WERI-Rb-1 (cell line): Measurements from ENCODE around the gene COX6A1.

Source experiments
- DNase-seq: peaks from one replicate; pipeline ENCODE4 v3.0.0-alpha.2; 2020
- H3K27ac ChIP-seq: fragments of 250-450 bp; sonication (Bioruptor Pico); 2 replicates; pipeline ENCODE4 v1.5.1; 2020; ENCODE audit warnings: mild to moderate bottlenecking, moderate library complexity
- H3K27me3 ChIP-seq: fragments of 250-450 bp; sonication (Bioruptor Pico); 2 replicates; pipeline ENCODE4 v1.5.1; 2021; ENCODE audit warnings: mild to moderate bottlenecking, low read depth, moderate library complexity; ENCODE audit not compliant: insufficient read depth, severe bottlenecking
- H3K36me3 ChIP-seq: fragments of 250-450 bp; sonication (Bioruptor Pico); 2 replicates; pipeline ENCODE4 v1.5.1; 2020; ENCODE audit warnings: mild to moderate bottlenecking, moderate library complexity
- H3K4me3 ChIP-seq: 2 replicates; pipeline ENCODE4 v1.5.1; 2011; ENCODE audit warnings: low read depth, mild to moderate bottlenecking, control low read depth, low read length
- H3K9me3 ChIP-seq: fragments of 250-450 bp; sonication (Bioruptor Pico); 2 replicates; pipeline ENCODE4 v1.5.1; 2021; ENCODE audit warnings: mild to moderate bottlenecking, moderate library complexity; ENCODE audit not compliant: severe bottlenecking
- TF ChIP-seq, protein P1 (sequence below): IDR thresholded peaks from 2 replicates; pipeline ENCODE4 v1.5.1; 2011; ENCODE audit warnings: low read depth, mild to moderate bottlenecking, control low read depth, inconsistent platforms, low read length

The COX6A1 gene

DNA sequence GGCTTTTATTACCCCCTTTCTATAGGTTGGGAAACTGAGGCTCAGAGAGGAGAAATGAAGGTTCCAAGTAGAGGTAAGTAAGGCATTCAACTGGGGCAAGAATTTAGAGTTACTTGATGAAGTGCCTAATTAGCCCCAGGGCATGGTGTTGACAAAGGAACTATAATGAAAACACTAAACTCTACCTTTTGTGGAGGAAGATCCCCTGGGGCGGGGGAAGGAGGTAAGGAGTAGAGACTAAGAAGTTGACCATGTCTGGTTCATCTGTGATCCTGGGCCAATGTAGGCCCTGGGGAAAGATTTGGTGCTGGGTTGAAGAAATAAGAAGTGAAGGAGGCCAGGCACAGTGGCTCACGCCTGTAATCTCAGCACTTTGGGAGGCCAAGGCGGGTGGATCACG lies 16.2 kb upstream of the COX6A1 start:
- TF ChIP-seq, protein P1, sequence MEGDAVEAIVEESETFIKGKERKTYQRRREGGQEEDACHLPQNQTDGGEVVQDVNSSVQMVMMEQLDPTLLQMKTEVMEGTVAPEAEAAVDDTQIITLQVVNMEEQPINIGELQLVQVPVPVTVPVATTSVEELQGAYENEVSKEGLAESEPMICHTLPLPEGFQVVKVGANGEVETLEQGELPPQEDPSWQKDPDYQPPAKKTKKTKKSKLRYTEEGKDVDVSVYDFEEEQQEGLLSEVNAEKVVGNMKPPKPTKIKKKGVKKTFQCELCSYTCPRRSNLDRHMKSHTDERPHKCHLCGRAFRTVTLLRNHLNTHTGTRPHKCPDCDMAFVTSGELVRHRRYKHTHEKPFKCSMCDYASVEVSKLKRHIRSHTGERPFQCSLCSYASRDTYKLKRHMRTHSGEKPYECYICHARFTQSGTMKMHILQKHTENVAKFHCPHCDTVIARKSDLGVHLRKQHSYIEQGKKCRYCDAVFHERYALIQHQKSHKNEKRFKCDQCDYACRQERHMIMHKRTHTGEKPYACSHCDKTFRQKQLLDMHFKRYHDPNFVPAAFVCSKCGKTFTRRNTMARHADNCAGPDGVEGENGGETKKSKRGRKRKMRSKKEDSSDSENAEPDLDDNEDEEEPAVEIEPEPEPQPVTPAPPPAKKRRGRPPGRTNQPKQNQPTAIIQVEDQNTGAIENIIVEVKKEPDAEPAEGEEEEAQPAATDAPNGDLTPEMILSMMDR = no peak

DNA sequence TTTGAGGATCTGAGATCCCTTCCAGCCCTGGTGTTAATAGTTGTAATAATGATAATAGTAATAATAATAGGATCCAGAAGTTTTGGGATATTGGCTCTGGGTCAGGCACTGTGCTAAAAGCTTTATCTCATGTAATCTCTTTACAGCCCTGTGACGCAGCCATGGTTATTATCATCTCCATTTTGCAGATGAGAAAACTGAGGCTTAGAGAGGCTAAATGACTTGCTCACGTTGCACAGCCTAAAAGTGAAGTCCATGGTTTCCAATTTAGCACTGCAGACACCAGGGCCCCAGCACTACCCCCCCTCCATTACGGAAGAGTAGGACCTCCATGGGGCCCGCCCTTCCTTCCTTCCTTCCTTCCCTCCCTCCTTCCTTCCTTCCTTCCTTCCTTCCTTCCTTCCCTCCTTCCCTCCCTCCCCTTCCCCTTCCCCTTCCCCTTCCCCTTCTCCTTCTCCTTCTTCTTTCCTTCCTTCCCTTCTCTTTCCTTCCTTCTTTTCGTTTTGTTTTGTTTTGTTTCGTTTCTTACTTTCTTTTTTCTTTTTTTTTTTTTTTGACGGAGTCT lies 14.9 kb upstream of the COX6A1 start:
- TF ChIP-seq, protein P1 = no peak
- H3K27ac ChIP-seq = no peak overlapping the region
- H3K9me3 ChIP-seq = no peaks in the 10 kb centered on the region

More for the DNA sequence above, 16.2 kb upstream of the COX6A1 start:
- H3K27me3 ChIP-seq = no peaks in the 10 kb centered on the region
- no peak overlapping the region for H3K27ac ChIP-seq
- no peaks in the 10 kb centered on the region for H3K36me3 ChIP-seq
- H3K9me3 ChIP-seq = no peaks in the 10 kb centered on the region
- no peak for DNase-seq
- H3K4me3 ChIP-seq = no peak overlapping the region

DNA sequence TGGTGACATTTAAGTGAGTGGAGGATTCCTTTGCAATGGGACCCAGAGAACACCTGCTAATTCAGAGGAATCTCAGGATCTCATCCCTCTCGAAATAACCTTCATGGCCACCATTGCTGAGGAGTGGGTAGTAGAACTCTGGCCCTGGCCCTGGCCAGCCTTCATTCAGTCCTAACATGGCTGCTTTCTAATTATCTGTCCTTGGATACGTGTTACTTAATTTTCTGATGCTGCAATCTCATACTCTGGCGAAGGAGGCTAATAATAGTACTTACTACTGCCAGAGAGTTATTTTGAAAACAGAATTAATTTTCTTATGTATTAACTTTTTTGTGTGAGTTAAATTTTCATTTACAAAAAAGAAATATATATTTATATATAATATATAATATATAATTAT lies 12.1 kb upstream of the COX6A1 start:
- no peak for DNase-seq
- Histone ChIP-seq H3K27me3 (no peaks in the 10 kb centered on the region), H3K36me3 (no peaks in the 10 kb centered on the region), H3K4me3 (no peak overlapping the region), H3K9me3 (no peaks in the 10 kb centered on the region), H3K27ac (no peak overlapping the region)
- TF ChIP-seq, protein P1 = no peak

More for the DNA sequence above, 14.9 kb upstream of the COX6A1 start:
- H3K27me3 ChIP-seq = no peaks in the 10 kb centered on the region
- no peaks in the 10 kb centered on the region for H3K36me3 ChIP-seq
- no peak for DNase-seq
- no peak overlapping the region for H3K4me3 ChIP-seq

DNA sequence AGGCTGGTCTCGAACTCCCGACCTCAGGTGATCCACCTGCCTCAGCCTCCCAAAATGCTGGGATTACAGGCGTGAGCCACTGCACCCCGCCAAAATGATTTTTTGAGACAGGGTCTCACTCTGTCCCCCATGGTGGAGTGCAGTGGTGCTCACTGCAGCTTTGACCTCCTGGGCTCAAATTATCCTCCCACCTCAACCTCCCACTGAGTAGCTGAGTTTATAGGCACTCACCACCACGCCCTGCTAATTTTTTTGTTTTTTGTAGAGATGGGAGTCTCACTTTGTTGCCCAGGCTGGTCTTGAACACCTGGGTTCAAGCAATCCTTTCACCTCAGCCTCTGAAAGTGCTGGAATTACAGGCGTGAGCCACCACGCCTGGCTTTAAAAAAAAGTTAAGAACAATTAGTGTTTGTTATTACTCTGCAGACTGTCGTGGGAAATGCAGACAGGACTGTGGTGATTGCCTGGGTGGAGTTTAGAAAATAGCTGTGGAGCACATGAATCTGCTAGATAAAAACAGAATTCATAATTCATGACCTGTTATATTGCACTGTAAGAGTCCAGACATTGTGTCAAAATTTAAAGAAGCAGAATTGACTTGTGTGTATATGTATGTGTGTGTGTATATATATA lies 9.2 kb upstream of the COX6A1 start:
- Histone ChIP-seq H3K36me3 (no peaks in the 10 kb centered on the region), H3K9me3 (no peaks in the 10 kb centered on the region), H3K4me3 (no peak overlapping the region), H3K27me3 (no peaks in the 10 kb centered on the region), H3K27ac (no peak overlapping the region; the same call in 1 of the 2 replicates)
- TF ChIP-seq, protein P1 = no peak
- no peak for DNase-seq

DNA sequence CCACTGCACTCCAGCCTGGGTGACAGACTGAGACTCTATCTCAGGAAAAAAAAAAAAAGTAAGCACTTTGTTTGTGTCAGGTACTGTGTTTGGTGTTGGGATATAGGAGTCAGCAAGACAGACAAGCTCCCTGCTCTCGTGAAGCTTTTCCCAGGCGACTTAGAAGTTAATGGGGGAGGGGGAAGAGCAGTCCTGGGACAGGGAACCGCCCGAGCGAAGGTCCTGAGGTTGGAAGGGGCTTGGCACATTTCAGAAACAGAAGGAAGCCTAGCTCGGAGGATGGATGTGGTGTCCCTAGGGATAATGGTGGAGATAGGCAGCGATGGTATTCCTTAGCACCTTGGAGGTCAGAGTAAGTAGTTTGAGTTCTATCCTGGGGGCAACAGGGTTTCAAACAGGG lies 8.5 kb upstream of the COX6A1 start:
- Histone ChIP-seq H3K27me3 (no peaks in the 10 kb centered on the region), H3K27ac (no peak overlapping the region), H3K36me3 (no peaks in the 10 kb centered on the region), H3K4me3 (no peak overlapping the region), H3K9me3 (no peaks in the 10 kb centered on the region)
- DNase-seq = no peak
- TF ChIP-seq, protein P1 = no peak
